WTC11 (cell line): Measurements from ENCODE around the gene NCMAP. TPM values are rescaled to one million over a fixed set of nuclear protein-coding genes. Genes with fewer than 3 reads are reported as not detected.

ENCODE experiments used
- ATAC-seq: fragments of 200-7000 bp; cut with Tn5 transposase; 2 replicates; pipeline ENCODE4 v1.10.0; 2021; ENCODE audit warnings: mild to moderate bottlenecking, moderate library complexity
- CTCF ChIA-PET: fragments of 300-600 bp; sonication (Branson Sonifier 250); formaldehyde crosslinking; loops from one replicate; lab custom pipeline; 2021; ENCODE audit warnings: antibody characterized with exemption; lab: Charles Lee
- POLR2A ChIA-PET: fragments of 350-600 bp; sonication (Branson Sonifier 250); formaldehyde crosslinking; loops from one replicate; lab custom pipeline; 2021; ENCODE audit warnings: antibody characterized with exemption; lab: Charles Lee
- DNase-seq: peaks from one replicate; pipeline ENCODE4 v3.0.0; 2021; ENCODE audit warnings: low spot score
- H3K27ac Mint-ChIP-seq: 2 replicates; pipeline ENCODE4 v1.8.0; 2021; ENCODE audit warnings: mixed read lengths
- H3K27me3 Mint-ChIP-seq: 2 replicates; pipeline ENCODE4 v1.8.0; 2021; ENCODE audit warnings: low read depth, mild to moderate bottlenecking, moderate library complexity, mixed read lengths
- H3K36me3 Mint-ChIP-seq: 2 replicates; pipeline ENCODE4 v1.8.0; 2021; ENCODE audit warnings: mixed read lengths
- H3K4me1 Mint-ChIP-seq: 2 replicates; pipeline ENCODE4 v1.8.0; 2022; ENCODE audit warnings: mixed read lengths
- H3K4me3 Mint-ChIP-seq: 2 replicates; pipeline ENCODE4 v1.8.0; 2021; ENCODE audit warnings: mild to moderate bottlenecking, moderate library complexity, mixed read lengths
- H3K9me3 Mint-ChIP-seq: 2 replicates; pipeline ENCODE4 v1.8.0; 2021; ENCODE audit warnings: mixed read lengths
- CREB1 ChIP-seq: sonication (generic); formaldehyde crosslinking; IDR thresholded peaks from 2 replicates; pipeline ENCODE4 v1.8.0; 2023; ENCODE audit warnings: mild to moderate bottlenecking, missing genetic modification reagents
- ELF4 ChIP-seq: sonication (generic); formaldehyde crosslinking; IDR thresholded peaks from 2 replicates; pipeline ENCODE4 v1.8.1; 2022; ENCODE audit warnings: low read depth, mild to moderate bottlenecking, moderate library complexity, missing genetic modification reagents
- FOXP1 ChIP-seq: sonication (generic); formaldehyde crosslinking; IDR thresholded peaks from 2 replicates; pipeline ENCODE4 v1.8.0; 2022; ENCODE audit warnings: missing genetic modification reagents, mild to moderate bottlenecking, moderate library complexity, borderline replicate concordance
- GTF2I ChIP-seq: fragments of 250-450 bp; sonication (Bioruptor Pico); conservative IDR thresholded peaks from 2 replicates; pipeline ENCODE4 v1.4.0; 2021; ENCODE audit warnings: mild to moderate bottlenecking
- HMGA2 ChIP-seq: fragments of 250-450 bp; sonication (Bioruptor Pico); IDR thresholded peaks from 2 replicates; pipeline ENCODE4 v1.4.0; 2021; ENCODE audit warnings: mild to moderate bottlenecking, moderate library complexity
- NR2C2 ChIP-seq: sonication (generic); formaldehyde crosslinking; IDR thresholded peaks from 2 replicates; pipeline ENCODE4 v1.8.0; 2022; ENCODE audit warnings: mild to moderate bottlenecking, missing genetic modification reagents
- OVOL2 ChIP-seq: fragments of 250-450 bp; sonication (Bioruptor Pico); IDR thresholded peaks from 2 replicates; pipeline ENCODE4 v1.9.0; 2021; ENCODE audit warnings: mild to moderate bottlenecking, borderline replicate concordance
- RELA ChIP-seq: sonication (generic); formaldehyde crosslinking; IDR thresholded peaks from 2 replicates; pipeline ENCODE4 v1.8.1; 2022; ENCODE audit warnings: missing genetic modification reagents, mild to moderate bottlenecking, borderline replicate concordance
- TEAD1 ChIP-seq: sonication (generic); formaldehyde crosslinking; IDR thresholded peaks from 2 replicates; pipeline ENCODE4 v1.8.0; 2022; ENCODE audit warnings: mild to moderate bottlenecking, missing genetic modification reagents
- TEAD4 ChIP-seq: sonication (generic); formaldehyde crosslinking; IDR thresholded peaks from 2 replicates; pipeline ENCODE4 v1.8.0; 2022; ENCODE audit warnings: mild to moderate bottlenecking, missing genetic modification reagents
- ZBTB21 ChIP-seq: sonication (generic); formaldehyde crosslinking; IDR thresholded peaks from 2 replicates; pipeline ENCODE4 v1.8.1; 2023; ENCODE audit warnings: mild to moderate bottlenecking, missing genetic modification reagents, borderline replicate concordance
- ZNF121 ChIP-seq: sonication (generic); formaldehyde crosslinking; IDR thresholded peaks from 2 replicates; pipeline ENCODE4 v1.8.0; 2023; ENCODE audit warnings: missing genetic modification reagents
- ZNF317 ChIP-seq: sonication (generic); formaldehyde crosslinking; IDR thresholded peaks from 2 replicates; pipeline ENCODE4 v1.8.1; 2023; ENCODE audit warnings: low read depth, mild to moderate bottlenecking, moderate library complexity, missing genetic modification reagents, borderline replicate concordance
- ZNF671 ChIP-seq: fragments of 250-450 bp; sonication (Bioruptor Pico); IDR thresholded peaks from 2 replicates; pipeline ENCODE4 v1.8.0; 2021; ENCODE audit warnings: mild to moderate bottlenecking
- total RNA-seq: library from RNA; stranded (reverse); gene quantifications from 3 replicates; pipeline ENCODE4 v1.2.3, GENCODE V29; 2021
- TF ChIP-seq, protein P1 (sequence below): sonication (generic); formaldehyde crosslinking; IDR thresholded peaks from 2 replicates; pipeline ENCODE4 v1.8.0; 2023; ENCODE audit warnings: missing genetic modification reagents
- TF ChIP-seq, protein P2 (sequence below): fragments of 250-450 bp; sonication (Bioruptor Pico); IDR thresholded peaks from 2 replicates; pipeline ENCODE4 v1.9.0; 2021; ENCODE audit warnings: moderate library complexity, mild to moderate bottlenecking, inconsistent platforms, borderline replicate concordance
- TF ChIP-seq, protein P3 (sequence below): sonication (generic); formaldehyde crosslinking; IDR thresholded peaks from 2 replicates; pipeline ENCODE4 v1.8.1; 2023; ENCODE audit warnings: mild to moderate bottlenecking, missing genetic modification reagents, borderline replicate concordance
- TF ChIP-seq, protein P4 (sequence below): fragments of 250-450 bp; sonication (Bioruptor Pico); IDR thresholded peaks from 2 replicates; pipeline ENCODE4 v1.8.0; 2021; ENCODE audit warnings: mild to moderate bottlenecking
- TF ChIP-seq, protein P5 (sequence below): sonication (generic); formaldehyde crosslinking; IDR thresholded peaks from 2 replicates; pipeline ENCODE4 v1.8.0; 2022; ENCODE audit warnings: mild to moderate bottlenecking, missing genetic modification reagents
- TF ChIP-seq, protein P6 (sequence below): sonication (generic); formaldehyde crosslinking; IDR thresholded peaks from 2 replicates; pipeline ENCODE4 v1.8.1; 2022; ENCODE audit warnings: low read depth, mild to moderate bottlenecking, moderate library complexity, missing genetic modification reagents, borderline replicate concordance

The NCMAP gene
- total RNA-seq, 1 experiment from 2014 or later, result 0.26 TPM

DNA sequence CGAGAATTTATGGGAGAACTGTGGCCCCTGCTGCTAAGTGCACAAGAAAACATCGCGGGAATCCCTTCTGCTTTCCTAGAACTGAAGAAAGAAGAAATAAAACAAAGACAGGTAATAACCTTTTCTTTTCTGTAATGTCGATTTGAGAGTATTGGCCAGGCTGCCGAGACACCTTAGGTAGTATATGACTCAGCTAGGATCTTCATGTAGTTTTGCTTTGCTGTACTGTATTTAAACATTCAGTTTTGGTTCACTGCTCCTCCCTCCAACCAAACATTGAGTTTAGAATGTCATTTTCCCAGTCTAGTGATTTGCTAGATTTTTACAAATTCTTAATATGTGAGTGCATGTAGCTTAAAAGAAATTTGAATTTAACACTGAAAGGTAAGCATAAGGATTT, 93.0 kb downstream of the NCMAP start (continued):
- TF ChIP-seq, protein P1, sequence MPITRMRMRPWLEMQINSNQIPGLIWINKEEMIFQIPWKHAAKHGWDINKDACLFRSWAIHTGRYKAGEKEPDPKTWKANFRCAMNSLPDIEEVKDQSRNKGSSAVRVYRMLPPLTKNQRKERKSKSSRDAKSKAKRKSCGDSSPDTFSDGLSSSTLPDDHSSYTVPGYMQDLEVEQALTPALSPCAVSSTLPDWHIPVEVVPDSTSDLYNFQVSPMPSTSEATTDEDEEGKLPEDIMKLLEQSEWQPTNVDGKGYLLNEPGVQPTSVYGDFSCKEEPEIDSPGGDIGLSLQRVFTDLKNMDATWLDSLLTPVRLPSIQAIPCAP (CRISPR knock-in tag), result no peak
- TF ChIP-seq FOXP1 (CRISPR knock-in tag) (no peak), RELA (no peak)

DNA sequence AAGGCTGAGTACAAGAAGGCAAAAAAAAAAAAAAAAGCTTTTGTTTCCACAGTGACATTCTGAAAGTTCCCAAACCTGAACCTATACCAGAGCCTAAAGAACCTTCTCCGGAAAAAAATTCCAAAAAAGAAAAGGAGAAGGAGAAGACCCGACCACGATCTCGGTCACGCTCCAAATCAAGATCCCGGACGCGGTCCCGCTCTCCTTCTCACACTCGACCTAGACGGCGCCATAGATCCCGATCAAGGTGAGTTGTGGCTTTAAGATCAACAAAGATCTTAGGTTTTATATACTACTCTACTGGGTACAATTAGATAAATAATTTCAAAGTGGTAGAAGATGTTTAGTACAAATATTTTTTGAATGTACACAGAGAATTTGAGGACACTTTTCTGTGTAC, 96.5 kb downstream of the NCMAP start:
- Mint-ChIP-seq H3K36me3 (peaks cover 94% of the 10 kb centered on the region), H3K4me1 (no peaks in the 10 kb centered on the region), H3K9me3 (no peaks in the 10 kb centered on the region), H3K4me3 (no peak overlapping the region), H3K27ac (no peak overlapping the region)
- ATAC-seq, result no peak
- ChIA-PET CTCF (no interaction called here), POLR2A (no interaction called here)
- DNase-seq, result no peak
- TF ChIP-seq ZBTB21 (CRISPR knock-in tag), result no peak
- TF ChIP-seq, protein P2, sequence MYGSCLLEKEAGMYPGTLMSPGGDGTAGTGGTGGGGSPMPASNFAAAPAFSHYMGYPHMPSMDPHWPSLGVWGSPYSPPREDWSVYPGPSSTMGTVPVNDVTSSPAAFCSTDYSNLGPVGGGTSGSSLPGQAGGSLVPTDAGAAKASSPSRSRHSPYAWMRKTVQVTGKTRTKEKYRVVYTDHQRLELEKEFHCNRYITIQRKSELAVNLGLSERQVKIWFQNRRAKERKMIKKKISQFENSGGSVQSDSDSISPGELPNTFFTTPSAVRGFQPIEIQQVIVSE (CRISPR knock-in tag), result no peak
- TF ChIP-seq, protein P3, sequence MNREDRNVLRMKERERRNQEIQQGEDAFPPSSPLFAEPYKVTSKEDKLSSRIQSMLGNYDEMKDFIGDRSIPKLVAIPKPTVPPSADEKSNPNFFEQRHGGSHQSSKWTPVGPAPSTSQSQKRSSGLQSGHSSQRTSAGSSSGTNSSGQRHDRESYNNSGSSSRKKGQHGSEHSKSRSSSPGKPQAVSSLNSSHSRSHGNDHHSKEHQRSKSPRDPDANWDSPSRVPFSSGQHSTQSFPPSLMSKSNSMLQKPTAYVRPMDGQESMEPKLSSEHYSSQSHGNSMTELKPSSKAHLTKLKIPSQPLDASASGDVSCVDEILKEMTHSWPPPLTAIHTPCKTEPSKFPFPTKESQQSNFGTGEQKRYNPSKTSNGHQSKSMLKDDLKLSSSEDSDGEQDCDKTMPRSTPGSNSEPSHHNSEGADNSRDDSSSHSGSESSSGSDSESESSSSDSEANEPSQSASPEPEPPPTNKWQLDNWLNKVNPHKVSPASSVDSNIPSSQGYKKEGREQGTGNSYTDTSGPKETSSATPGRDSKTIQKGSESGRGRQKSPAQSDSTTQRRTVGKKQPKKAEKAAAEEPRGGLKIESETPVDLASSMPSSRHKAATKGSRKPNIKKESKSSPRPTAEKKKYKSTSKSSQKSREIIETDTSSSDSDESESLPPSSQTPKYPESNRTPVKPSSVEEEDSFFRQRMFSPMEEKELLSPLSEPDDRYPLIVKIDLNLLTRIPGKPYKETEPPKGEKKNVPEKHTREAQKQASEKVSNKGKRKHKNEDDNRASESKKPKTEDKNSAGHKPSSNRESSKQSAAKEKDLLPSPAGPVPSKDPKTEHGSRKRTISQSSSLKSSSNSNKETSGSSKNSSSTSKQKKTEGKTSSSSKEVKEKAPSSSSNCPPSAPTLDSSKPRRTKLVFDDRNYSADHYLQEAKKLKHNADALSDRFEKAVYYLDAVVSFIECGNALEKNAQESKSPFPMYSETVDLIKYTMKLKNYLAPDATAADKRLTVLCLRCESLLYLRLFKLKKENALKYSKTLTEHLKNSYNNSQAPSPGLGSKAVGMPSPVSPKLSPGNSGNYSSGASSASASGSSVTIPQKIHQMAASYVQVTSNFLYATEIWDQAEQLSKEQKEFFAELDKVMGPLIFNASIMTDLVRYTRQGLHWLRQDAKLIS, result no peak
- TF ChIP-seq CREB1, result no peak
- TF ChIP-seq TEAD1 (CRISPR knock-in tag), result no peak
- TF ChIP-seq, protein P1 (CRISPR knock-in tag), result no peak
- TF ChIP-seq, protein P4, sequence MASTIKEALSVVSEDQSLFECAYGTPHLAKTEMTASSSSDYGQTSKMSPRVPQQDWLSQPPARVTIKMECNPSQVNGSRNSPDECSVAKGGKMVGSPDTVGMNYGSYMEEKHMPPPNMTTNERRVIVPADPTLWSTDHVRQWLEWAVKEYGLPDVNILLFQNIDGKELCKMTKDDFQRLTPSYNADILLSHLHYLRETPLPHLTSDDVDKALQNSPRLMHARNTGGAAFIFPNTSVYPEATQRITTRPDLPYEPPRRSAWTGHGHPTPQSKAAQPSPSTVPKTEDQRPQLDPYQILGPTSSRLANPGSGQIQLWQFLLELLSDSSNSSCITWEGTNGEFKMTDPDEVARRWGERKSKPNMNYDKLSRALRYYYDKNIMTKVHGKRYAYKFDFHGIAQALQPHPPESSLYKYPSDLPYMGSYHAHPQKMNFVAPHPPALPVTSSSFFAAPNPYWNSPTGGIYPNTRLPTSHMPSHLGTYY, result no peak
- no peak for TF ChIP-seq HMGA2 (CRISPR knock-in tag)
- no peak for TF ChIP-seq ZNF317 (CRISPR knock-in tag)
- TF ChIP-seq, protein P5, sequence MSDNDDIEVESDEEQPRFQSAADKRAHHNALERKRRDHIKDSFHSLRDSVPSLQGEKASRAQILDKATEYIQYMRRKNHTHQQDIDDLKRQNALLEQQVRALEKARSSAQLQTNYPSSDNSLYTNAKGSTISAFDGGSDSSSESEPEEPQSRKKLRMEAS, result no peak
- no peak for TF ChIP-seq NR2C2 (CRISPR knock-in tag)
- no peak for TF ChIP-seq ZNF121 (CRISPR knock-in tag)
- TF ChIP-seq FOXP1 (CRISPR knock-in tag), result no peak
- TF ChIP-seq RELA, result no peak
- TF ChIP-seq, protein P6, sequence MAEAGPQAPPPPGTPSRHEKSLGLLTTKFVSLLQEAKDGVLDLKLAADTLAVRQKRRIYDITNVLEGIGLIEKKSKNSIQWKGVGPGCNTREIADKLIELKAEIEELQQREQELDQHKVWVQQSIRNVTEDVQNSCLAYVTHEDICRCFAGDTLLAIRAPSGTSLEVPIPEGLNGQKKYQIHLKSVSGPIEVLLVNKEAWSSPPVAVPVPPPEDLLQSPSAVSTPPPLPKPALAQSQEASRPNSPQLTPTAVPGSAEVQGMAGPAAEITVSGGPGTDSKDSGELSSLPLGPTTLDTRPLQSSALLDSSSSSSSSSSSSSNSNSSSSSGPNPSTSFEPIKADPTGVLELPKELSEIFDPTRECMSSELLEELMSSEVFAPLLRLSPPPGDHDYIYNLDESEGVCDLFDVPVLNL, result no peak
- TF ChIP-seq ELF4 (CRISPR knock-in tag), result no peak
- no peak for TF ChIP-seq GTF2I (CRISPR knock-in tag)
- no peak for TF ChIP-seq ZNF671 (CRISPR knock-in tag)
- no peak for TF ChIP-seq OVOL2 (CRISPR knock-in tag)
- TF ChIP-seq TEAD4, result no peak
- TF ChIP-seq, all 79 proteins: peak for 0
- no peaks in the 10 kb centered on the region for H3K27me3 Mint-ChIP-seq
